NB4 (cell line): ENCODE data around the gene MPP2.

Experiments used
- DNase-seq: peaks from one replicate; pipeline ENCODE4 v3.0.0; 2010; ENCODE audit warnings: low read depth
- H3K4me3 ChIP-seq: one replicate; pipeline ENCODE4 v1.5.1; 2011; ENCODE audit warnings: mild to moderate bottlenecking, low read depth, low read length, moderate library complexity
- MYC ChIP-seq: IDR thresholded peaks from 2 replicates; pipeline ENCODE4 v1.6.1; 2011; ENCODE audit warnings: low read depth, low read length
- POLR2A ChIP-seq: IDR thresholded peaks from 2 replicates; pipeline ENCODE4 v1.6.1; 2011; ENCODE audit warnings: mild to moderate bottlenecking; ENCODE audit not compliant: insufficient read length; ENCODE audit errors: extremely low read depth
- TF ChIP-seq, protein P1 (sequence below): IDR thresholded peaks from 2 replicates; pipeline ENCODE4 v1.6.1; 2011; ENCODE audit warnings: low read depth, low read length
- TF ChIP-seq, protein P2 (sequence below): IDR thresholded peaks from one replicate; pipeline ENCODE4 v1.5.1; 2012; ENCODE audit warnings: low read depth, low read length

The MPP2 gene

DNA sequence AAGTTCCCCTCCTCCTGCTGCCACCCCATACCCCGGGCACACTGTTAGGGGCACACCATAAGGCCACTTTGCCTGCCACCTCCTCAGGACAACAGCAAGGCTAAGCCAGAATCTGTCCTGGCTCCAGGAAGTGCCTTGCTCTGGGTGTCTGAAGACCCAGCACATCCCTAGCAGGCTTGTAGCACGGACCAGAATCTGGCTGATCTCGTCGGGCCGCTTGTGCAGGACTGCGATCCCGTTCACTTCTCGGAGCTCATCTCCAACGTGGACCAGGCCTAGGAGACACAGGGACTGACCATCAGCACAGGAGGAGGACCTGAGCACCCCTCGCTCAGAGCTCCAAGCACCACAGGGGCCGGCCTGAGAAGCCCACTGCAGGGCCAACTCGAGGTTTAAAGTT, 81.8 kb downstream of the MPP2 start:
- TF ChIP-seq, protein P1, sequence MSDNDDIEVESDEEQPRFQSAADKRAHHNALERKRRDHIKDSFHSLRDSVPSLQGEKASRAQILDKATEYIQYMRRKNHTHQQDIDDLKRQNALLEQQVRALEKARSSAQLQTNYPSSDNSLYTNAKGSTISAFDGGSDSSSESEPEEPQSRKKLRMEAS: no peak
- TF ChIP-seq, protein P2, sequence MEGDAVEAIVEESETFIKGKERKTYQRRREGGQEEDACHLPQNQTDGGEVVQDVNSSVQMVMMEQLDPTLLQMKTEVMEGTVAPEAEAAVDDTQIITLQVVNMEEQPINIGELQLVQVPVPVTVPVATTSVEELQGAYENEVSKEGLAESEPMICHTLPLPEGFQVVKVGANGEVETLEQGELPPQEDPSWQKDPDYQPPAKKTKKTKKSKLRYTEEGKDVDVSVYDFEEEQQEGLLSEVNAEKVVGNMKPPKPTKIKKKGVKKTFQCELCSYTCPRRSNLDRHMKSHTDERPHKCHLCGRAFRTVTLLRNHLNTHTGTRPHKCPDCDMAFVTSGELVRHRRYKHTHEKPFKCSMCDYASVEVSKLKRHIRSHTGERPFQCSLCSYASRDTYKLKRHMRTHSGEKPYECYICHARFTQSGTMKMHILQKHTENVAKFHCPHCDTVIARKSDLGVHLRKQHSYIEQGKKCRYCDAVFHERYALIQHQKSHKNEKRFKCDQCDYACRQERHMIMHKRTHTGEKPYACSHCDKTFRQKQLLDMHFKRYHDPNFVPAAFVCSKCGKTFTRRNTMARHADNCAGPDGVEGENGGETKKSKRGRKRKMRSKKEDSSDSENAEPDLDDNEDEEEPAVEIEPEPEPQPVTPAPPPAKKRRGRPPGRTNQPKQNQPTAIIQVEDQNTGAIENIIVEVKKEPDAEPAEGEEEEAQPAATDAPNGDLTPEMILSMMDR: no peak
- TF ChIP-seq POLR2A (no peak), MYC (no peak)
- no peak overlapping the region for H3K4me3 ChIP-seq
- no peak for DNase-seq
